ENCODE measurements around the gene SVBP. TPM values are rescaled to one million over a fixed set of nuclear protein-coding genes. Genes with fewer than 3 reads are reported as not detected.

SVBP gene
- total RNA-seq, 1 experiment from 2014 or later = 32.6 TPM

DNA sequence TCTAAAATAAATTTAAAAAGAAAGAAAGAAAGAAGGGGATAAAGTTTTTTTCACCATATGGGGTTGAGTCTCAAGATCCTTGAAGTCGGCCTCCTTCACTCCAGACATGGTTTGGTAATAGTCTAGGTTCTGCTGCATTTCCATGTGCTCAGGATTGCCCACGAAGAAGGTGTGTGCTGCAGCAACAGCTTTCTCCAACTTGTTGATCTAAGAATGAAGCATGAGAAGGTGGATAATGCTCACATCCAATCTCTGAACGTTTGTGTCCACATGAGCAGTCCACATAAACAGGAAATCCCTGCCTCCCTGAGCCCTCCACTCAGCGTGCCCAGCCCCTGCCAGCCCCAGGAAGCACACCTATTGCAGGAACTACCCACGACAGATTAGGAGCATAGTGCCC, 54.9 kb downstream of the SVBP start:
- POLR2A ChIA-PET (ENCODE audit: unreplicated experiment) = interaction anchor here (0.7 kb wide), 1 partner anchor 112 kb away, joined by 7 read pairs; no protein-coding TSS in a partner anchor
- intact Hi-C loops (cut with micrococcal nuclease; ENCODE audit: unreplicated experiment) = loop anchor here (10.0 kb wide), 1 partner anchor 1327 kb away; no protein-coding TSS in a partner anchor

GRCh38 chr1:42761567-42761966, 55.6 kb downstream of the SVBP start:
- intact Hi-C loops (cut with micrococcal nuclease; ENCODE audit: unreplicated experiment) = loop anchor here (10.0 kb wide), 1 partner anchor 1327 kb away; no protein-coding TSS in a partner anchor

More for the DNA sequence above, 54.9 kb downstream of the SVBP start:
- Histone ChIP-seq H3F3A (ENCODE audit: insufficient read depth, low read depth) (no peaks in the 10 kb centered on the region; the same call in 1 of the 2 replicates), H3K4me1 (replicated peaks; ENCODE audit: insufficient read depth) (peaks cover 10% of the 10 kb centered on the region; the same call in 1 of the 2 replicates), H3K79me2 (ENCODE audit: low read depth) (peaks cover 10% of the 10 kb centered on the region; the same call in 1 of the 2 replicates), H3K36me3 (ENCODE audit: low read depth) (no peaks in the 10 kb centered on the region), H3K9me2 (ENCODE audit: insufficient read depth) (no peaks in the 10 kb centered on the region), H3K27ac (no peak overlapping the region), H3K4me3 (no peak overlapping the region), H4K20me1 (ENCODE audit: insufficient read depth) (no peaks in the 10 kb centered on the region), H3K9me3 (ENCODE audit: insufficient read depth, low read depth) (no peaks in the 10 kb centered on the region), H3K27me3 (ENCODE audit: insufficient read depth, low read depth) (no peaks in the 10 kb centered on the region), H3K4me2 (no peak overlapping the region), H2AFZ (no peak overlapping the region)
- BruUV-seq (replicated peaks) = no TSS peak
- no peak for DNase-seq
- CTCF ChIA-PET = interaction anchor here (1.1 kb wide), 1 partner anchor 305 kb away, joined by 4 read pairs; no protein-coding TSS in a partner anchor
- TF ChIP-seq, protein P1, sequence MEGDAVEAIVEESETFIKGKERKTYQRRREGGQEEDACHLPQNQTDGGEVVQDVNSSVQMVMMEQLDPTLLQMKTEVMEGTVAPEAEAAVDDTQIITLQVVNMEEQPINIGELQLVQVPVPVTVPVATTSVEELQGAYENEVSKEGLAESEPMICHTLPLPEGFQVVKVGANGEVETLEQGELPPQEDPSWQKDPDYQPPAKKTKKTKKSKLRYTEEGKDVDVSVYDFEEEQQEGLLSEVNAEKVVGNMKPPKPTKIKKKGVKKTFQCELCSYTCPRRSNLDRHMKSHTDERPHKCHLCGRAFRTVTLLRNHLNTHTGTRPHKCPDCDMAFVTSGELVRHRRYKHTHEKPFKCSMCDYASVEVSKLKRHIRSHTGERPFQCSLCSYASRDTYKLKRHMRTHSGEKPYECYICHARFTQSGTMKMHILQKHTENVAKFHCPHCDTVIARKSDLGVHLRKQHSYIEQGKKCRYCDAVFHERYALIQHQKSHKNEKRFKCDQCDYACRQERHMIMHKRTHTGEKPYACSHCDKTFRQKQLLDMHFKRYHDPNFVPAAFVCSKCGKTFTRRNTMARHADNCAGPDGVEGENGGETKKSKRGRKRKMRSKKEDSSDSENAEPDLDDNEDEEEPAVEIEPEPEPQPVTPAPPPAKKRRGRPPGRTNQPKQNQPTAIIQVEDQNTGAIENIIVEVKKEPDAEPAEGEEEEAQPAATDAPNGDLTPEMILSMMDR (conservative IDR thresholded peaks at IDR 0.05) = no peak
- TF ChIP-seq EZH2 (IDR thresholded peaks at IDR 0.05; ENCODE audit: low read depth) = no peak

DNA sequence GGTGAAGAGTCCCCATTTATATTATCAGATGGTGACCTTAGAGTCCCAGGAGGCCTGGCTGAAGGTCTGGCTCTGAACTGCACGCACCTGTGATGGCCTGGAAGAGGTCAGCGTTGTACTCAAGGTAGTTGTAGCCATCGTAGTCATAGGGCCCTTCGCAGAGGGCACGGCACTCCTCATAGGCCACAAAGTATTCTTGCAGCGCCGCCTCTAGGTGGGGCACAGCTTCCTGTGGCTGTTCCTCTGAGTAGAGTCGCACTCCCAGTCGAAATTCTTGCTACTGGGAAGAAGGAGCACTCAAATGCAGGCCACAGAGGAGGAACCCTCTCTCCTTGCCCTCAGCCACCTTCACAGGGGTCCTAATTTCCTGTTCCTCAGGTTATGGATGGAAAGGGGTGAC, 58.1 kb downstream of the SVBP start:
- Histone ChIP-seq H3F3A (ENCODE audit: insufficient read depth, low read depth) (no peaks in the 10 kb centered on the region; the same call in 1 of the 2 replicates), H3K4me3 (no peak overlapping the region), H2AFZ (no peak overlapping the region), H3K9me3 (ENCODE audit: insufficient read depth, low read depth) (no peaks in the 10 kb centered on the region), H3K4me2 (no peak overlapping the region), H3K27ac (no peak overlapping the region), H3K79me2 (ENCODE audit: low read depth) (no peaks in the 10 kb centered on the region), H3K36me3 (ENCODE audit: low read depth) (0 out of 2 replicates have a peak, but pooled peaks cover 4% of the 10 kb centered on the region), H3K4me1 (replicated peaks; ENCODE audit: insufficient read depth) (no peaks in the 10 kb centered on the region), H4K20me1 (ENCODE audit: insufficient read depth) (no peaks in the 10 kb centered on the region), H3K27me3 (ENCODE audit: insufficient read depth, low read depth) (no peaks in the 10 kb centered on the region), H3K9me2 (ENCODE audit: insufficient read depth) (no peaks in the 10 kb centered on the region)
- no peak for TF ChIP-seq EZH2 (IDR thresholded peaks at IDR 0.05; ENCODE audit: low read depth)
- TF ChIP-seq, protein P1 (conservative IDR thresholded peaks at IDR 0.05) = no peak
- no peak for DNase-seq
- intact Hi-C loops (cut with micrococcal nuclease; ENCODE audit: unreplicated experiment) = loop anchor here (5.0 kb wide), 1 partner anchor 182 kb away; no protein-coding TSS in a partner anchor
- no TSS peak for BruUV-seq (replicated peaks)
- CTCF ChIA-PET = no interaction called here
- POLR2A ChIA-PET (ENCODE audit: unreplicated experiment) = no interaction called here

More at GRCh38 chr1:42761567-42761966, 55.6 kb downstream of the SVBP start:
- TF ChIP-seq, protein P1 (conservative IDR thresholded peaks at IDR 0.05) = no peak
- TF ChIP-seq EZH2 (IDR thresholded peaks at IDR 0.05; ENCODE audit: low read depth) = no peak
- Histone ChIP-seq H3K36me3 (ENCODE audit: low read depth) (0 out of 2 replicates have a peak, but pooled peaks cover under 1% of the 10 kb centered on the region), H3K9me3 (ENCODE audit: insufficient read depth, low read depth) (no peaks in the 10 kb centered on the region), H3F3A (ENCODE audit: insufficient read depth, low read depth) (no peaks in the 10 kb centered on the region; the same call in 1 of the 2 replicates), H3K4me2 (no peak overlapping the region), H3K4me1 (replicated peaks; ENCODE audit: insufficient read depth) (peaks cover 10% of the 10 kb centered on the region; the same call in 1 of the 2 replicates), H3K27me3 (ENCODE audit: insufficient read depth, low read depth) (no peaks in the 10 kb centered on the region), H2AFZ (no peak overlapping the region), H4K20me1 (ENCODE audit: insufficient read depth) (no peaks in the 10 kb centered on the region), H3K4me3 (no peak overlapping the region), H3K9me2 (ENCODE audit: insufficient read depth) (no peaks in the 10 kb centered on the region), H3K79me2 (ENCODE audit: low read depth) (peaks cover 10% of the 10 kb centered on the region; the same call in 1 of the 2 replicates), H3K27ac (no peak overlapping the region)
- no TSS peak for BruUV-seq (replicated peaks)
- CTCF ChIA-PET = interaction anchor here (0.6 kb wide), 1 partner anchor 305 kb away, joined by 4 read pairs; no protein-coding TSS in a partner anchor
- POLR2A ChIA-PET (ENCODE audit: unreplicated experiment) = no interaction called here
- no peak for DNase-seq

Data from PC-9 (cell line).